ENCODE measurements around the gene RBM20. TPM values are rescaled to one million over a fixed set of nuclear protein-coding genes. Genes with fewer than 3 reads are reported as not detected.

RBM20 gene
- total RNA-seq, 4 donors from 2014 or later, result 0.54 to 4.3 (median 1.5) TPM

GRCh38 chr10:110859206-110859972 is 215.3 kb downstream of the RBM20 start:
- TF ChIP-seq POLR2A (IDR thresholded peaks at IDR 0.05) (no peak), CTCF (IDR thresholded peaks at IDR 0.05) (no peak)
- Histone ChIP-seq H3K36me3 (no peaks in the 10 kb centered on the region), H3K4me1 (peaks cover 38% of the 10 kb centered on the region in 2 donors), H3K4me3 (replicated peaks in 1 of 3) (no peak overlapping the region), H3K9me3 (no peaks in the 10 kb centered on the region), H3K27ac (peak overlapping the region; percentile 57 to 66 (median 58)), H3K27me3 (no peaks in the 10 kb centered on the region)
- no peak for DNase-seq
- WGBS, 2 donors, result 70 to 78% methylated on average over 5 to 6 of the region's 6 CpGs
- intact Hi-C loops (cut with DNase I), result no loop called here

- TF ChIP-seq CTCF (IDR thresholded peaks at IDR 0.05), result no peak
- no peak for TF ChIP-seq POLR2A (IDR thresholded peaks at IDR 0.05)
- intact Hi-C loops (cut with DNase I), result no loop called here
- no peaks in the 10 kb centered on the region for H3K9me3 ChIP-seq
- 32 to 34% methylated on average over 1 of the region's 1 CpG for WGBS, 2 donors
- H3K4me1 ChIP-seq, result peaks cover 44% of the 10 kb centered on the region in 2 donors
- DNase-seq, result no peak
- H3K27me3 ChIP-seq, result no peaks in the 10 kb centered on the region
- no peak overlapping the region for H3K4me3 ChIP-seq (replicated peaks in 1 of 3)
- H3K27ac ChIP-seq, result peak overlapping the region; percentile 57 to 66 (median 58)
- H3K36me3 ChIP-seq, result no peaks in the 10 kb centered on the region
These were observed 215.8 kb downstream of the RBM20 start for GRCh38 chr10:110859973-110860376.

GRCh38 chr10:110860576-110861241 is 216.6 kb downstream of the RBM20 start:
- Histone ChIP-seq H3K27ac (peak overlapping the region; percentile 57 to 58 (median 57)), H3K27me3 (no peaks in the 10 kb centered on the region), H3K9me3 (no peaks in the 10 kb centered on the region), H3K4me1 (peaks cover 51 to 52% of the 10 kb centered on the region in 2 donors), H3K36me3 (no peaks in the 10 kb centered on the region), H3K4me3 (replicated peaks in 1 of 3) (no peak overlapping the region)
- peak in 1 of 2 donors; percentile 41 for DNase-seq
- TF ChIP-seq POLR2A (IDR thresholded peaks at IDR 0.05), result no peak
- no peak for TF ChIP-seq CTCF (IDR thresholded peaks at IDR 0.05)
- intact Hi-C loops (cut with DNase I), result no loop called here
- 72 to 79% methylated on average over 7 of the region's 7 CpGs for WGBS, 2 donors

GRCh38 chr10:110861476-110861875 is 217.3 kb downstream of the RBM20 start:
- H3K27me3 ChIP-seq, result no peaks in the 10 kb centered on the region
- intact Hi-C loops (cut with DNase I), result no loop called here
- no peaks in the 10 kb centered on the region for H3K9me3 ChIP-seq
- no peaks in the 10 kb centered on the region for H3K36me3 ChIP-seq
- peak overlapping the region in 1 of 3 donors; percentile 57 for H3K27ac ChIP-seq
- DNase-seq, result no peak
- H3K4me1 ChIP-seq, result peaks cover 59% of the 10 kb centered on the region in 2 donors
- WGBS, 2 donors, result 97 to 99% methylated on average over 2 of the region's 2 CpGs
- no peak for TF ChIP-seq CTCF (IDR thresholded peaks at IDR 0.05)
- TF ChIP-seq POLR2A (IDR thresholded peaks at IDR 0.05), result no peak
- no peak overlapping the region for H3K4me3 ChIP-seq (replicated peaks in 1 of 3)

Data from thyroid gland (tissue), 4 donors.